Measurements from ENCODE around the gene ZNF175. TPM values are rescaled to one million over a fixed set of nuclear protein-coding genes. Genes with fewer than 3 reads are reported as not detected.

The ZNF175 gene
- total RNA-seq, 4 donors from 2014 or later: 3.6 to 5.8 (median 4.9) TPM

GRCh38 chr19:51549533-51550324 is 21.4 kb upstream of the ZNF175 start:
- Histone ChIP-seq H3K4me1 (no peaks in the 10 kb centered on the region), H3K36me3 (no peaks in the 10 kb centered on the region), H3K9me3 (no peaks in the 10 kb centered on the region), H3K4me3 (no peak overlapping the region), H3K27ac (replicated peaks in 1 of 4) (no peak overlapping the region), H3K27me3 (peaks cover 0 to 70% (median 0%) of the 10 kb centered on the region in 4 donors)
- WGBS: 62% methylated on average over 8 of the region's 8 CpGs
- DNase-seq (ENCODE audit: extremely low spot score): no peak
- TF ChIP-seq POLR2A (IDR thresholded peaks at IDR 0.05; ENCODE audit: low read depth) (no peak), EP300 (IDR thresholded peaks at IDR 0.05) (no peak), CTCF (IDR thresholded peaks at IDR 0.05) (no peak), POLR2AphosphoS5 (IDR thresholded peaks at IDR 0.05) (no peak)
- intact Hi-C loops (cut with DNase I): no loop called here

- no peaks in the 10 kb centered on the region for H3K36me3 ChIP-seq
- intact Hi-C loops (cut with DNase I): no loop called here
- TF ChIP-seq EP300 (IDR thresholded peaks at IDR 0.05) (no peak), POLR2A (IDR thresholded peaks at IDR 0.05; ENCODE audit: low read depth) (no peak), CTCF (IDR thresholded peaks at IDR 0.05) (no peak), POLR2AphosphoS5 (IDR thresholded peaks at IDR 0.05) (no peak)
- peaks cover 0 to 3% (median 0%) of the 10 kb centered on the region in 4 donors for H3K9me3 ChIP-seq
- no peaks in the 10 kb centered on the region for H3K4me1 ChIP-seq
- H3K27ac ChIP-seq (replicated peaks in 1 of 4): no peak overlapping the region
- no peak overlapping the region for H3K4me3 ChIP-seq
- peaks cover 0 to 69% (median 0%) of the 10 kb centered on the region in 4 donors for H3K27me3 ChIP-seq
- no peak for DNase-seq (ENCODE audit: extremely low spot score)
- 75% methylated on average over 20 of the region's 20 CpGs for WGBS
Observed at GRCh38 chr19:51550848-51551672, 20.0 kb upstream of the ZNF175 start.

GRCh38 chr19:51551673-51552432 is 19.2 kb upstream of the ZNF175 start:
- TF ChIP-seq CTCF (IDR thresholded peaks at IDR 0.05): no peak
- no peak for TF ChIP-seq EP300 (IDR thresholded peaks at IDR 0.05)
- no peak for TF ChIP-seq POLR2A (IDR thresholded peaks at IDR 0.05; ENCODE audit: low read depth)
- no peak for TF ChIP-seq POLR2AphosphoS5 (IDR thresholded peaks at IDR 0.05)

GRCh38 chr19:51552608-51552995 is 18.5 kb upstream of the ZNF175 start:
- Histone ChIP-seq H3K27me3 (peaks cover 0 to 64% (median 0%) of the 10 kb centered on the region in 4 donors), H3K36me3 (no peaks in the 10 kb centered on the region), H3K9me3 (peaks cover 0 to 3% (median 0%) of the 10 kb centered on the region in 4 donors), H3K27ac (replicated peaks in 1 of 4) (no peak overlapping the region), H3K4me3 (no peak overlapping the region), H3K4me1 (no peaks in the 10 kb centered on the region)
- no peak for DNase-seq (ENCODE audit: extremely low spot score)
- 17% methylated on average over 1 of the region's 1 CpG for WGBS
- intact Hi-C loops (cut with DNase I): no loop called here
- TF ChIP-seq EP300 (IDR thresholded peaks at IDR 0.05): no peak
- no peak for TF ChIP-seq POLR2A (IDR thresholded peaks at IDR 0.05; ENCODE audit: low read depth)
- TF ChIP-seq CTCF (IDR thresholded peaks at IDR 0.05): no peak
- TF ChIP-seq POLR2AphosphoS5 (IDR thresholded peaks at IDR 0.05): no peak

More at GRCh38 chr19:51551673-51552432, 19.2 kb upstream of the ZNF175 start:
- H3K9me3 ChIP-seq: peaks cover 0 to 3% (median 0%) of the 10 kb centered on the region in 4 donors
- DNase-seq (ENCODE audit: extremely low spot score): no peak
- 57% methylated on average over 3 of the region's 3 CpGs for WGBS
- no peaks in the 10 kb centered on the region for H3K36me3 ChIP-seq
- no peaks in the 10 kb centered on the region for H3K4me1 ChIP-seq
- peaks cover 0 to 65% (median 0%) of the 10 kb centered on the region in 4 donors for H3K27me3 ChIP-seq
- intact Hi-C loops (cut with DNase I): no loop called here
- no peak overlapping the region for H3K4me3 ChIP-seq
- no peak overlapping the region for H3K27ac ChIP-seq (replicated peaks in 1 of 4)
